ENCODE results near the gene WRAP53. TPM values are rescaled to one million over a fixed set of nuclear protein-coding genes. Genes with fewer than 3 reads are reported as not detected.

Gene WRAP53
- total RNA-seq, 1 donor from 2014 or later = 26.4 TPM

DNA sequence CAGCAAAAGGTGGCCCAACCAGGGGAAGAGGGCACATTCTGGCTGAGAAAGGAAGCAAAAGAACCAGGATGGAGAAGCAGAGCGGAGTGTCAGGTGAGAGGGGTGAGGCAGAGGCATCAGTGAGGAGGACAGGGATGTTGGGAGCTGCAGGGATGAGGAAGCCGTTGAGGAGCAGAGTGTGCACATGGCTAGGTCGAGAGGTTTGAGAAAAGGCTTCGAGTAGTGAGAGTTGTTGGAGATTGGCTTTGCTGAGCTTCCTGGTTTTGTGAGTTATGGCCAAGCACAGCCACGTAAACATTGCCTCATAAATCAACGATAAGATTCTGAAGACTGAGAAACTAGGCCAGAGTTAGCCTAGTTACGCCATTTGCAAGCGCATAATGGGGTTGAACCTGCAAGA, 56.1 kb downstream of the WRAP53 start:
- TF ChIP-seq, protein P1, sequence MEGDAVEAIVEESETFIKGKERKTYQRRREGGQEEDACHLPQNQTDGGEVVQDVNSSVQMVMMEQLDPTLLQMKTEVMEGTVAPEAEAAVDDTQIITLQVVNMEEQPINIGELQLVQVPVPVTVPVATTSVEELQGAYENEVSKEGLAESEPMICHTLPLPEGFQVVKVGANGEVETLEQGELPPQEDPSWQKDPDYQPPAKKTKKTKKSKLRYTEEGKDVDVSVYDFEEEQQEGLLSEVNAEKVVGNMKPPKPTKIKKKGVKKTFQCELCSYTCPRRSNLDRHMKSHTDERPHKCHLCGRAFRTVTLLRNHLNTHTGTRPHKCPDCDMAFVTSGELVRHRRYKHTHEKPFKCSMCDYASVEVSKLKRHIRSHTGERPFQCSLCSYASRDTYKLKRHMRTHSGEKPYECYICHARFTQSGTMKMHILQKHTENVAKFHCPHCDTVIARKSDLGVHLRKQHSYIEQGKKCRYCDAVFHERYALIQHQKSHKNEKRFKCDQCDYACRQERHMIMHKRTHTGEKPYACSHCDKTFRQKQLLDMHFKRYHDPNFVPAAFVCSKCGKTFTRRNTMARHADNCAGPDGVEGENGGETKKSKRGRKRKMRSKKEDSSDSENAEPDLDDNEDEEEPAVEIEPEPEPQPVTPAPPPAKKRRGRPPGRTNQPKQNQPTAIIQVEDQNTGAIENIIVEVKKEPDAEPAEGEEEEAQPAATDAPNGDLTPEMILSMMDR (IDR thresholded peaks at IDR 0.05; ENCODE audit: unreplicated experiment) = no peak
- no peaks in the 10 kb centered on the region for H3K36me3 Mint-ChIP-seq (ENCODE audit: insufficient read depth)
- peaks cover 2% of the 10 kb centered on the region for H3K4me1 Mint-ChIP-seq (ENCODE audit: low read depth)
- no peak overlapping the region for H3K4me3 Mint-ChIP-seq (ENCODE audit: low read depth)
- peaks cover 34% of the 10 kb centered on the region for H3K27me3 Mint-ChIP-seq
- DNase-seq (ENCODE audit: low spot score, unreplicated experiment) = no peak
- H3K9me3 Mint-ChIP-seq (ENCODE audit: low read depth) = no peaks in the 10 kb centered on the region
- no peak overlapping the region for H3K27ac Mint-ChIP-seq

DNA sequence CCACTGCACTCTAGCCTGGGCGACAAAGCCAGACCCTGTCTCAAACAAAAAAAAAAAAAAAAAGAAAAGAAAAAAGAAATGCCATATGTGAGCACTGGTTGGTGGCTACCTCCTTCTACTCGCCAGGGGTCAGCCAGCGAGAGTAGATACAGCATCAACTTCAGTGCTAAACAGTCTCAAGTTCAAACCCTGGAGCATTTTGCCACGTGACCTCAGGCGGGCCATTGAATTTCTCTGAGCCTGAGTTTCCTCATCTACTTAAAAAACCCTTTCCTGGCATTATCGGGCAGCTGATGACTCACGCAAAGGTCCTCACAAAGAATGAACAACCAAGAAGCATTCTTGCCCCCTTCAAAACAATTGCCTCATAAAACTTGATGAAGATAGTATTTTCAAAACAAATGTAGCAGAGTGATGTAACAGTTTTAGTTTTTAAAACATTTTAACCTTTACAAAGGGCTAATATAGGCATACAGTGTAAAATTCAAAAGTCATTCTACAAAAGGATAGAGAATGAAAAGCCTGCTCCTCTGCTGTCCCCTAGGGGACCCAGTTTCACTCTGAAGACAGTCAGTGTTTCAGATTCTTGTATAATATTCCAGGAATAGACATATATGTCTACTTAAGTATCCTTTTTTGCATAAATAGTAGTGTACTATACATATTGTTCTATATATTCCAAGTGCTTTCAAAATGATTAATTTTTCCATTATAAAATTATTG, 57.6 kb downstream of the WRAP53 start:
- Mint-ChIP-seq H3K36me3 (ENCODE audit: insufficient read depth) (no peaks in the 10 kb centered on the region), H3K4me1 (ENCODE audit: low read depth) (peaks cover 2% of the 10 kb centered on the region), H3K4me3 (ENCODE audit: low read depth) (no peak overlapping the region), H3K9me3 (ENCODE audit: low read depth) (no peaks in the 10 kb centered on the region), H3K27ac (no peak overlapping the region), H3K27me3 (peaks cover 21% of the 10 kb centered on the region)
- TF ChIP-seq, protein P1 (IDR thresholded peaks at IDR 0.05; ENCODE audit: unreplicated experiment) = peak; percentile 24
- DNase-seq (ENCODE audit: low spot score, unreplicated experiment) = no peak

DNA sequence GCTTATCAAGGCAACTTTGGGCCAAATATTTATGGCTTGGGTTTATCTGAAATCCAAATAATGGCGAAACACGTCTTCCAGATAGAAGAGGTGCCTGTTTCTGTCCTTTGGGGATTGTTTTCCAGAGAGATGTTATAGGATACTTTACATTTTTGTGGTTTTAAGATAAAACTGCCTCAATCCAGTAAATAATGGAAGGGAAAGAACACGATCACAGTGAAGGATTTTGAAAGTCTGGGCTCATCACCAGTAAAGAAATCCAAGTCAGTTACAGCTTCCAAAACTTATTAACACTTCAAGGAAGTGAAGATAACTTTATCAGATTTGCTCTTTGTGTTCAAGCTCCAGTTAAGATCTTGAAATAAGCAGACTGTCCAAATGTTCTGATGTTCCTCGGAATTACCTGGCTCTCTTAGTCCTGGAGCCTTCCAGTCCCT, 59.4 kb downstream of the WRAP53 start:
- Mint-ChIP-seq H3K27ac (no peak overlapping the region), H3K4me3 (ENCODE audit: low read depth) (no peak overlapping the region), H3K27me3 (peaks cover 17% of the 10 kb centered on the region), H3K36me3 (ENCODE audit: insufficient read depth) (no peaks in the 10 kb centered on the region), H3K4me1 (ENCODE audit: low read depth) (peaks cover 2% of the 10 kb centered on the region), H3K9me3 (ENCODE audit: low read depth) (no peaks in the 10 kb centered on the region)
- TF ChIP-seq, protein P1 (IDR thresholded peaks at IDR 0.05; ENCODE audit: unreplicated experiment) = no peak
- DNase-seq (ENCODE audit: low spot score, unreplicated experiment) = no peak

DNA sequence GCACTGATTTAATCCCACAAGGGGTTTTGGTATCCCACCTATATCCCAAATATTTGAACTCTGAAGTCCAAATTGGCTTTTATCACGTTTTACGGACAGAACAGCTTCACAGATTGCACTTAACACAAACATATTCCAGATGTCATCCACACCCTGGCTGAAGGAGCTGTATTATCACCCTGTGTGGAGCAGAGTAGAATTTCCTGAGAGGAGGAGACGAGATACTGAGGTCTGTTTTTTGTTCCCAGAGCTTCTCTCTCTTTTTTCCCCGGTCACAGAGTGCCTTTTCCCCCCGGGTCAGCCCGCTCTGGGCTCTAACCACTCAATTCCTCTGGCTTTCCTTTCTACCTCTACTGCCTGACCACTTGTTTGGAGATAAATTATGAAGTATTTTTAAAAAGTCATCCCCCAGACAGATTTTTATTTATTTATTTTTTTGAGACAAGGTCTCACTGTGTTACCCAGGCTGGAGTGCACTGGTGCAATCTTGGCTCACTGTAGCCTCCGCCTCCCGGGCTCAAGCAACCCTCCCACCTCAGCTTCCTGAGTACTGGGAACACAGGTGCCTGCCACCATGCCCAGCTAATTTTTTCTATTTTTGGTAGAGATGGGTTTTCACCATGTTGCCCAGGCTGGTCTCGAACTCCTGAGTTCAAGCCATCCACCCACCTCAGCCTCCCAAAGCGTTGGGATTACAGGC, 59.9 kb downstream of the WRAP53 start:
- Mint-ChIP-seq H3K4me1 (ENCODE audit: low read depth) (peaks cover 2% of the 10 kb centered on the region), H3K9me3 (ENCODE audit: low read depth) (no peaks in the 10 kb centered on the region), H3K36me3 (ENCODE audit: insufficient read depth) (no peaks in the 10 kb centered on the region), H3K27me3 (peaks cover 20% of the 10 kb centered on the region), H3K27ac (no peak overlapping the region), H3K4me3 (ENCODE audit: low read depth) (no peak overlapping the region)
- TF ChIP-seq, protein P1 (IDR thresholded peaks at IDR 0.05; ENCODE audit: unreplicated experiment) = no peak
- no peak for DNase-seq (ENCODE audit: low spot score, unreplicated experiment)

DNA sequence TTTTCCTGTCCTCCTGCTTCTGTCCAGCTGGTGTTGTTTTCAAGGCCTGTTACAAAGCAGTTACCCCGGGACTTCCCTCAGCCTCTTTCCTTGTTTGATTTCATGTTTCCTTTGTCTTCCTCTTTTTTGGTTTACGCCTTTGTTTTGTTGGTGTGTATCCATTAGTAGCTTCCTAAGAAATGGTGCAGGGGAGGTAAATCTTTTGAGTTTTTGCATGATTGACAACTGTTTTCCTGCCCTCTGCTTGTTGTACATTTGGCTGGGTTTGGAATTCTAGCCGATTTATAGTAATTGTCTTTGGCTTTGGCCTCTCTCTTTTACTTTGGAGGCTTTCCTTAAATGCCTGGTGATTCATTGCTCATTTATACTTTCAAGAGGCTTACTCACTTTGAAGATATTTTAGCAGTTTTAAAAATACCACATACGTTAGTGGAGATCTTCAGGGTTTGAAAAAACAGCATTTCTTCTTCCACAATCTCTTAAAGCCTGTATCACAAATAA, 62.1 kb downstream of the WRAP53 start:
- Mint-ChIP-seq H3K4me1 (ENCODE audit: low read depth) (no peaks in the 10 kb centered on the region), H3K36me3 (ENCODE audit: insufficient read depth) (no peaks in the 10 kb centered on the region), H3K9me3 (ENCODE audit: low read depth) (no peaks in the 10 kb centered on the region), H3K27ac (no peak overlapping the region), H3K4me3 (ENCODE audit: low read depth) (no peak overlapping the region), H3K27me3 (peaks cover 34% of the 10 kb centered on the region)
- TF ChIP-seq, protein P1 (IDR thresholded peaks at IDR 0.05; ENCODE audit: unreplicated experiment) = no peak
- no peak for DNase-seq (ENCODE audit: low spot score, unreplicated experiment)

Other genes with a start within 250 kb of the WRAP53 start
- gene FGF11, start 249.0 kb upstream of the WRAP53 start, total RNA-seq = 4.5 and 5.1 TPM in 2 replicates
- 17.2 and 19.1 TPM in 2 replicates for gene CHRNB1, start 243.4 kb upstream of the WRAP53 start, total RNA-seq
- 26.8 and 28.4 TPM in 2 replicates for gene ZBTB4, start 208.8 kb upstream of the WRAP53 start, total RNA-seq
- gene SLC35G6, start 207.0 kb upstream of the WRAP53 start, total RNA-seq = not detected in 2 replicates
- gene POLR2A, start 204.1 kb upstream of the WRAP53 start, total RNA-seq = 195 and 210 TPM in 2 replicates
- gene TNFSF12, start 139.4 kb upstream of the WRAP53 start, total RNA-seq = 9.4 and 10.7 TPM in 2 replicates
- 4.1 and 4.7 TPM in 2 replicates for gene TNFSF13, start 129.7 kb upstream of the WRAP53 start, total RNA-seq
- 58.2 and 62.5 TPM in 2 replicates for gene SENP3, start 126.6 kb upstream of the WRAP53 start, total RNA-seq
- not detected in 2 replicates for gene CD68, start 108.8 kb upstream of the WRAP53 start, total RNA-seq
- gene MPDU1, start 104.6 kb upstream of the WRAP53 start, total RNA-seq = 71.4 and 71.9 TPM in 2 replicates
- 0.93 and 1.0 TPM in 2 replicates for gene SOX15, start 98.4 kb upstream of the WRAP53 start, total RNA-seq
- gene FXR2, start 73.6 kb upstream of the WRAP53 start, total RNA-seq = 53.6 and 61.4 TPM in 2 replicates
- gene SAT2, start 60.7 kb upstream of the WRAP53 start, total RNA-seq = 108 and 120 TPM in 2 replicates
- gene SHBG, start 58.3 kb upstream of the WRAP53 start, total RNA-seq = 5.1 and 5.9 TPM in 2 replicates
- 1.5 and 2.1 TPM in 2 replicates for gene ATP1B2, start 37.6 kb upstream of the WRAP53 start, total RNA-seq
- 106 and 121 TPM in 2 replicates for gene TP53, start 987 bp upstream of the WRAP53 start, total RNA-seq
- gene EFNB3, start 16.7 kb downstream of the WRAP53 start, total RNA-seq = 32.3 and 34.5 TPM in 2 replicates
- 0.22 and 0.29 TPM in 2 replicates for gene DNAH2, start 29.3 kb downstream of the WRAP53 start, total RNA-seq
- 110 and 117 TPM in 2 replicates for gene KDM6B, start 145.7 kb downstream of the WRAP53 start, total RNA-seq
- 11.3 and 15.8 TPM in 2 replicates for gene TMEM88, start 166.6 kb downstream of the WRAP53 start, total RNA-seq
- 63.4 and 70.0 TPM in 2 replicates for gene NAA38, start 169.1 kb downstream of the WRAP53 start, total RNA-seq
- 16.3 and 18.2 TPM in 2 replicates for gene CYB5D1, start 169.5 kb downstream of the WRAP53 start, total RNA-seq
- 112 and 119 TPM in 2 replicates for gene CHD3, start 200.3 kb downstream of the WRAP53 start, total RNA-seq
- gene RNF227, start 227.8 kb downstream of the WRAP53 start, total RNA-seq = 1.8 and 2.3 TPM in 2 replicates
- gene KCNAB3, start 241.4 kb downstream of the WRAP53 start, total RNA-seq = 6.0 and 6.4 TPM in 2 replicates
- 139 and 141 TPM in 2 replicates for gene TRAPPC1, start 243.5 kb downstream of the WRAP53 start, total RNA-seq
- 47.7 and 51.6 TPM in 2 replicates for gene CNTROB, start 243.7 kb downstream of the WRAP53 start, total RNA-seq